Right cardiac atrium (tissue), 5 donors: ENCODE results near the gene PTGES2. TPM values are rescaled to one million over a fixed set of nuclear protein-coding genes. Genes with fewer than 3 reads are reported as not detected.

Experiments
- ATAC-seq, 2 donors: fragments of 200-7000 bp; cut with Tn5 transposase; one replicate each; pipeline versions ENCODE4 v1.8.0 to v1.9.1; 2020; ENCODE audit warnings: moderate library complexity in 2 of 2, mild to moderate bottlenecking in 1 of 2
- DNase-seq, 3 donors: peaks; one replicate each; pipeline ENCODE4 v3.0.0-alpha.2; 2020
- H3K27ac ChIP-seq: one replicate; pipeline ENCODE4 v1.5.1; 2013; ENCODE audit warnings: mild to moderate bottlenecking, low read length, control low read depth, moderate library complexity
- H3K27me3 ChIP-seq: one replicate; pipeline ENCODE4 v1.6.1; 2013; ENCODE audit not compliant: control insufficient read depth, insufficient read depth
- H3K4me1 ChIP-seq: one replicate; pipeline ENCODE4 v1.6.1; 2013; ENCODE audit warnings: low read length; ENCODE audit not compliant: control insufficient read depth, insufficient read depth
- H3K4me3 ChIP-seq: one replicate; pipeline ENCODE4 v1.5.1; 2013; ENCODE audit warnings: low read length, control low read depth
- H3K9me3 ChIP-seq: one replicate; pipeline ENCODE4 v1.6.1; 2013; ENCODE audit warnings: low read length; ENCODE audit not compliant: control insufficient read depth
- WGBS: extraction: QIAGEN DNeasy Blood & Tissue Kit; methylation state at CpG from one replicate; pipeline ENCODE4 v1.1.7; 2013; 5-methylcytosine and 5-hydroxymethylcytosine counted together
- intact Hi-C, 4 donors: fragments of 100-400 bp; cut with DNase I; formaldehyde crosslinking; loops; one replicate each; pipeline versions ENCODE4 v1.11.0 to v1.14.0; 2022 to 2023
- polyA plus RNA-seq: library from polyadenylated mRNA; stranded (reverse); fragments of 200-250 nt; gene quantifications from one replicate; pipeline ENCODE4 v1.2.3, GENCODE V29; 2013
- total RNA-seq, 4 donors: library from RNA; stranded (reverse); fragmentation: NEBNext Ultra II Directional; extraction: Animal tissue kit (Norgen Biotek cat#: 25700); gene quantifications; one replicate each; pipeline ENCODE4 v1.2.1, GENCODE V29; 2021
- donor health status: healthy with polysubstance abuse.
- donor health status: DM: no; HTN: yes; CAD: no.
- donor health status: DM: no; HTN: no; CAD: no.
- donor health status: DM: no; HTN: yes; CAD: no; lungs with severe emphysema.
- donor health status: DM: yes; HTN: yes; CAD: no.

Gene PTGES2
- total and polyA plus RNA-seq, 5 donors: 122 to 162 (median 126) TPM

DNA sequence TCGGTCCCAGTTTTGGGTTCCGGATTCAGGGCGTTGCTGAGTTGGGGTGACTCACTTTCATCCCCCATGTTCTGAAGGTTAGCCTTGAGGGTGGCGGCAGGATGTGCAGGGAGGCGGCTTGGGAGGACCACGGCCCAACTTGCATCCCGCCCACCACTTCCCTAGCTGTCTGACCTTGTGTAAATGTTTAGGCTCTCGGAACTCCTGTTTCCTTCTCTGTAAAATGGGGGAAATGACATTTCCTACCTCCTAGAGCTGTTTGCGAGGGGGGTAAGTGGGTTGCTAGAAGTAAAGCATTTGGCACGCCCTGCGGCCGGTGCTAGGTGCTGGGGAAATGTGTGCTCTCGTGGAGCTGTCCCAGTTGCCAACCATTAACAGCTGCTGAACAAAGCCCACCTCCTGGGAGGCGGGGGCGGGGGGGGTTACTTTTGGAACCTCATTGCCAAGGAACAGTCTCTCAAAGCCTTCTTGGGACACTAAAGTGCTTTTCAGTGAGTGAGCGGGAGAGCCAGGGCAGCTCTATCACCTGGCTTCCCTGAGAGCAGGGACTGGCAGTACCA lies 27.5 kb downstream of the PTGES2 start:
- no peaks in the 10 kb centered on the region for H3K27me3 ChIP-seq
- peaks cover 30% of the 10 kb centered on the region for H3K4me1 ChIP-seq
- H3K4me3 ChIP-seq: no peak overlapping the region
- intact Hi-C loops: no loop called here
- 54% methylated on average over 16 of the region's 16 CpGs for WGBS
- DNase-seq (peak in 2 of 3 donors; percentile 59 to 67), ATAC-seq (peak in 1 of 2 donors; percentile 53)
- H3K9me3 ChIP-seq: no peaks in the 10 kb centered on the region
- H3K27ac ChIP-seq: peak overlapping the region; percentile 100

DNA sequence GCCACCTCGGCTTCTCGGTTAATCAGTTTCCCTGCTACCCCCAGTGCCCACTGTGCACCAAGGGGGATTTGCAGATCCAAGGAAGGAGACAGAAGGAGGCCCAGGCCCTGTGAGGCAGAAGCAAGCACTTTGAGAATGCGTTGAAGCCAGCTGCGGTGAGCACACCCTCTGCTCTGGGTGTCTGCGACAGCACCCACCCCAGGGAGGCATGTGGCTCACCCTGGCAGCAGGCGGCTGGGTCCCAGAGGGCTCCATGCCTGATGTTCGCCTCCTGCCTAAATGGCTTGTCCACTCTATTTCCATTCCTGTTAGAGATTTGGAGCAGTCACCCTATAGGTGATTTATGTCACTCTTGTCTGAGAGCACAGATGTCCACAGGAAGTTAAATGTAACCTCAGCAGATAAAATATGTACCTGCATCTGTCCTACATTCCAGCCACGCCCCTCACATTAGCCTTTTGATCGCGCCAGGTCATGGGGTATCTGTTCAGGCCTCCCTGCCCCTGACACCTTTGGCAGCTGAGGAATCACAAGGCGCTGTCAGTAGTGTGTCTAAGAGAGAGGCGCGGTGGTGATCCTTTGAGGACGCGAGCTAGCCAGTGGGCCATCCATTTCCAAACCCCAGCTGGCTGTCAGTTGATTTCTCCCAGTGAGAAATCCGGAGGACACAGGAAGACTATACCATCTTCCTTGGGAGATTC lies 28.1 kb downstream of the PTGES2 start:
- ATAC-seq (peak in 1 of 2 donors; percentile 1), DNase-seq (peak in 1 of 3 donors; percentile 46)
- Histone ChIP-seq H3K27ac (peak overlapping the region; percentile 100), H3K27me3 (no peaks in the 10 kb centered on the region), H3K9me3 (no peaks in the 10 kb centered on the region), H3K4me1 (peaks cover 35% of the 10 kb centered on the region), H3K4me3 (peak overlapping the region; percentile 51)
- intact Hi-C loops: no loop called here
- WGBS: 43% methylated on average over 16 of the region's 16 CpGs

DNA sequence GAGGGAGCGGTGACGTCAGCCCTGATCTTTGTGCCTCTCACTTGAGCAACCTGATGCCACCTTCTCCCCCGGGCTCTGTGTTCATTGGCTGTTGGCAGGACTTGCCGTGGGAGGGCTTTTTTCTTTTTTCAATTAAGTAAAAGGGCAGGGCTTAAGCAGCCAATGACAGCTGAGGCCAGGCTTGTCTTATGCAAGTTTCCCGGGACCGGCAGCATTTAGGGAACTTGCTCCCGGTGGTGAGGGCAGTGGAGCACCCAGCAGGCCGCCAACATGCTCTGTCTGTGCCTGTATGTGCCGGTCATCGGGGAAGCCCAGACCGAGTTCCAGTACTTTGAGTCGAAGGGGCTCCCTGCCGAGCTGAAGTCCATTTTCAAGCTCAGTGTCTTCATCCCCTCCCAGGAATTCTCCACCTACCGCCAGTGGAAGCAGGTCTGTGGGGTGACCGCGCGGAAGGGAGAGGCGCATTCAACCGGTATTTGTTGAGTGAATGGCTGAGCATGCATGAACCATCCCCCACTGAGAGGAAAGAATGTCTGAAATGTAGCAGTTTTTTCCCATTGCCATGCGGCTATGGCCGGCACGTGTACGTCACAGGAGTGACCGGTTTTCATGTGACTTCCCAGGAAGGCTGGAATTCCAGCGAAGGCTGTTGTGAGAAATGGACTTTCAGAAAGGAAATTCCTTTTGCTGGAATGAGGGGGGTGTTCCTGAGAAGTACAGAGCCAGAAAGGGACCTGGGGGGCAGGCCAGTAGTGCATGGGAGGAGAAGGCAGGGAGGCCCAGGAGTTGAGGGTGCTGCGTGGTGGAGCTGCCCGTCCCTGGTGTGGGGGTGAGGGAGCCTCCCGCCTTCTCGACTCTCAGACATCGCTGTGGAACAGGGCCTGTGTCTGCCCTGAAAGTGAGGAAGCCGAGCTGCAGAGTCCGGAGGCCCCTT lies 29.0 kb downstream of the PTGES2 start:
- Histone ChIP-seq H3K27me3 (no peaks in the 10 kb centered on the region), H3K4me1 (peaks cover 35% of the 10 kb centered on the region), H3K4me3 (peak overlapping the region; percentile 51), H3K27ac (peak overlapping the region; percentile 100), H3K9me3 (no peaks in the 10 kb centered on the region)
- 9% methylated on average over 32 of the region's 32 CpGs for WGBS
- ATAC-seq (peak; percentile 73 to 80), DNase-seq (peak; percentile 93 to 95 (median 94))
- intact Hi-C loops: no loop called here

DNA sequence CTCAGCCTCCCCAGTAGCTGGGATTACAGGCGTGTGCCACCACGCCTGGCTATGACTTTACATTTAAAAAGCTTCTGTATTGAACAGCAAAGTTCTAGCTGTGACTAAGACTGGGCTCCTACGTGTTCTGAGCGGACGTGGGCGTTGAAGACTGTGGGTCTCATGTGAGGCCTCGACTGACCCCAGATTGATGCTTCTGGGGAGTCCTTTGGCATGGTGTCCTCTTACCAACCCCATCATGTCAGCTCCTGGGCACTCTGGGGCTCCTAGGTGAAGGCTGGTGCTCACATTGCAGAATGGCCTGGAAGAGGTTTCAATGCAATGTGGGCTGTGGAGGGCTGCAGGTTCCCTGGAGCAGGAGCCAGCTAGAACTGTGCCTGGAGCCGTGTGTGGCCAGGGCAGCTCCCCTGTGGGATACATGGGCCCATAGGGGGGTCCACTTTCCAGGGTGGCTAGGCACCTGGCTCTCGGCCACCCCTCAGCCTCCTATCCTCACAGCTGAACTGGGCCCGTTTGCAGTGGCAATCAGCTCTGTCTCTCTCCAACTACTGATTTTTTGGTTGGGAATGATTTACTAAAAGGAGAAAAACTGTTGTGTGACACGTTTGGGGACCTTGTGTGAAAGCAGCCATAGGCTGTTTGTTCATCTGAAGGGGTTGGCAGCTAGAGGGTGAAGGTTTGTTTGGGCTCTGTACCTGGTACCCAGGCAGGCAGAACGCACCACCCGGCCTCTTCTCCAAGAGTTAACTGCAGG lies 29.8 kb downstream of the PTGES2 start:
- intact Hi-C loops: no loop called here
- 64% methylated on average over 13 of the region's 13 CpGs for WGBS
- Histone ChIP-seq H3K9me3 (no peaks in the 10 kb centered on the region), H3K27me3 (no peaks in the 10 kb centered on the region), H3K4me3 (no peak overlapping the region), H3K27ac (peak overlapping the region; percentile 100), H3K4me1 (peaks cover 38% of the 10 kb centered on the region)
- DNase-seq (peak in 1 of 3 donors; percentile 59), ATAC-seq (no peak)

DNA sequence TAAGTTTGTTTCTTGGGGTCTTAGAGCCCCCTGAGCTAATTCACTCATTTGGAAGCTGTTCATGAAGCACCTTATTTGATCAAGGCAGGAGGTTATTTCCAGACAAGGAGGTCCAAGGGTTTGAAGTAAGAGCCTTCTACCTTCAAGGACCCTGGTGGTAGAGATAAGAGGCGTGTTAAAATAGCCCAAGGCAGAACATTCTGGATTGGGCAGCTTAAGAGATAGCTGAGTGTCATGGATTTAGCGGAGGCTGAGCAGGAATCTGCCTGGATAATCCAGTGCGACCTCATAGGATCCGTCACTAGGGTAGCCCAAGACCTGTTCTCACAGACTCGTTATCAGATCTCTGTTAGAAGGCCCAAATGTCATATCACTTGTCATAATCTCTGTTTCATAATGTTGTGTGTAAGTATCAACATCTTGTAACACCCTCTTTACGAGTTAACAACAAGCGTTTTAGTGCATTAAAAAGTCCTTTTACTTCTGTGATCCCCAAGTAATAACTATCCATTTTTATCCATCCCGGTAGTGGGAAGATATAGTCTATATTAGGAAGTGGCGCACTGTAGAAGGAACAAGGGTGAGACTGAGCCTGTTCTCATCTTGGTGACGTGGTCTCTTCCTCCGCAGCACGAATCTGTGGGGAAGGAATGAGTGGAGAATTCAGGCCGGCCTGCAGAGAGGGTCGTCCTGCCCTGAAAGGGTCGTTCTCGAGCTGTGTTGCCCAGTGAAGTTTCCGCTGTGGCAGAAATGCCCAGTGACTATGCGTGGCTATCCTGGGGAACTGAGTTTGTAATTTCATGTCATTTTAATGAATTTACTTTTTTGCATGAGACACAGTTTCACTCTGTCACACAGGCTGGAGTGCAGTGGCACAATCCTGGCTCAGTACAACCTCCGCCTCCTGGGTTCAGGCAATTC lies 30.7 kb downstream of the PTGES2 start:
- H3K4me3 ChIP-seq: no peak overlapping the region
- no peak overlapping the region for H3K27ac ChIP-seq
- DNase-seq: no peak
- WGBS: 76% methylated on average over 19 of the region's 19 CpGs
- peaks cover 35% of the 10 kb centered on the region for H3K4me1 ChIP-seq
- no peaks in the 10 kb centered on the region for H3K27me3 ChIP-seq
- ATAC-seq: no peak
- no peaks in the 10 kb centered on the region for H3K9me3 ChIP-seq
- intact Hi-C loops: no loop called here

DNA sequence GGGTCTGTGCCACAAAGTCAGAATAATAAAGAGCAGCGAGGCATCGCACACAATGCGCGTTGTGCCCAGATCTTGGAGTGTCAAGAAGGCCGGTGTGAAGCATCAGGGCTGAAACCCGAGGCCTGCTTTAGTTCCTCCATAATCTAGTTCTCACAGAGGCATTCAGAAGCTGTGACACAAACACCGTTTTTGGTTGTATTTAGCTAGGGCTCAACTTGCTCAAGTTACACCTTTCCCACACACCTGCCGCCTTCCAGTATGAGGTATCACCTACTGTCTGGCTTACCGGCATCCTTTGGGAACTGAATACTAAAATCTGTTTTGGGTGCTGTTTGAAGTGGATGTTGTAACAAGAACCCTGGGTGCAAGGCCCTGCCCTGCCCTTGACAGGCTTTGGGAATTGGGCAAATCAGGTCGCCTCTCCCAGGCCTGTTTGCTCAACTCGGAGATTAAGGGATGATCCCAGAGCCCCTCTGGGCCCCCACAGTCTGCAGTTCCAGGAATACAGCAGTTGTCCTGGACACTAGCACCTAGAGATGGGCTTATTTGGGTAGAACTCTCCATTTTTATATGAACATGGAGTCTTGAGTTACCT lies 32.5 kb downstream of the PTGES2 start:
- Histone ChIP-seq H3K4me1 (peaks cover 33% of the 10 kb centered on the region), H3K27ac (peak overlapping the region; percentile 98), H3K27me3 (no peaks in the 10 kb centered on the region), H3K9me3 (no peaks in the 10 kb centered on the region), H3K4me3 (no peak overlapping the region)
- no peak for DNase-seq
- intact Hi-C loops: no loop called here
- 82% methylated on average over 11 of the region's 11 CpGs for WGBS
- no peak for ATAC-seq

DNA sequence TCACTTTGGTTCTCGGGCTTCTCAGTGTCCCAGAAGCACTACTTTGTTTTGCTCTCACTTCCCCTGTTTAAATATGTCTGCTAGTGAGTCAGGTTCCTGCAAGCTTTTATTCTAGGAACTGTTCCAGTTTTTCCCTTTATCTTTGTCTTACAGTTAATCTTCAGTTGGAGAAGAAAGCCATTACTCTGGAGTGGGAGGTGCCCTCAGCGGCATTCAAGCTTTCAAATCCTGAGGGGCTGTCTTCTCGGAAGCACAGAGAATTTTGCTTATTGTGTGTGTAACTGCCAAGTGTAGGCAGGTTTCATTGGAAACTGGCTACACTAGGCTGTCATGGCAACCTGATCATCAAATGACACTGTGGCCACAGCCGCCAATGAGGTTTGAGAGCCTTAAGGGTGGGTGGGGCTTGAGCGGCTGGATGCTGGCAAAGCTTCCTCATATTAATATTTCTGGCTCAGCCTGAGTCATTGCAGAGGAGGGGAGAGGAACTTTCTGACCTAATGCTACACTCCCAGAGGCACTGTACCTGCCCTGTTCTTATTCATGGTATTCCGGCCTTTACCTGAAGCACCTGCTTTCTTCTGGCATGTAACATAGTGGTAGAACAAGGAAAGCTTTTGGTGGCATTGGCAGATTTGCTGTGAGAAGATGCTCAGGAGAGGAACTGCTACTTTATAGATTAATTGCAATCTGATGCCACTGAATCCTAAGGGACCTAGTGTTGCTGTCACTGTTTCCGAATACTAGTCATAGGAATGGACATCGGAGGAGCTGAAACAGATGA lies 33.2 kb downstream of the PTGES2 start:
- peak overlapping the region; percentile 98 for H3K27ac ChIP-seq
- DNase-seq: peak; percentile 91 to 96 (median 94)
- H3K9me3 ChIP-seq: no peaks in the 10 kb centered on the region
- H3K4me1 ChIP-seq: peaks cover 28% of the 10 kb centered on the region
- intact Hi-C loops: no loop called here
- 10% methylated on average over 8 of the region's 8 CpGs for WGBS
- H3K4me3 ChIP-seq: peak overlapping the region; percentile 9
- no peaks in the 10 kb centered on the region for H3K27me3 ChIP-seq
- peak; percentile 86 to 87 for ATAC-seq

DNA sequence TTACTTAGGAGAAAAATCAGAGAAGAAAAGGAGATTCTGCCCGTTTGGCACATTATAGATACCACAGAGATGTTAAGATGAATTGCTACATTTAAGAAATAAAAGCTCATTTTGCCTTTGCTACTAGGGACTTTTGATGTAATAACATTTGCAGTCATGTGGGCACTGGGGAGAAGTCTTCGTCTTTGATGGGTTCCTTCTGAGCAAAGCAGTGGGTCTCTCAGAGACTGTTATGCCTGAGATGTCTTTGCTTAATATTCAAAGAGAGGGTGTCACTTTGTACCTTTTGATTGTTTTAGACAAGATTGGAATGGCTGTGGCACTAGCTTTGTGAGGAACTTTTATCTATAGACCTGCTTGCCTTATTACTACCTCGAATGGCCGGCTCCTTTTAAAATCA lies 34.5 kb downstream of the PTGES2 start:
- Histone ChIP-seq H3K4me1 (peaks cover 22% of the 10 kb centered on the region), H3K9me3 (no peaks in the 10 kb centered on the region), H3K27ac (peak overlapping the region; percentile 87), H3K27me3 (no peaks in the 10 kb centered on the region), H3K4me3 (no peak overlapping the region)
- DNase-seq (no peak), ATAC-seq (no peak)
- WGBS: 59% methylated on average over 4 of the region's 4 CpGs
- intact Hi-C loops: no loop called here
